Posterior cingulate gyrus (tissue), 11 donors: ENCODE results near the gene FRMPD3.

Source experiments
- DNase-seq, 10 donors: peaks; one replicate each; pipeline versions ENCODE4 v3.0.0 to v3.0.0-alpha.2; 2020 to 2021; ENCODE audit warnings: mixed read lengths in 3 of 10
- intact Hi-C: fragments of 100-400 bp; cut with DNase I; formaldehyde crosslinking; loops from one replicate; pipeline ENCODE4 v1.15.1; 2023

FRMPD3 gene

GRCh38 chrX:107477406-107477805 lies 28.0 kb downstream of the FRMPD3 start:
- no peak for DNase-seq
- intact Hi-C loops, result no loop called here

DNA sequence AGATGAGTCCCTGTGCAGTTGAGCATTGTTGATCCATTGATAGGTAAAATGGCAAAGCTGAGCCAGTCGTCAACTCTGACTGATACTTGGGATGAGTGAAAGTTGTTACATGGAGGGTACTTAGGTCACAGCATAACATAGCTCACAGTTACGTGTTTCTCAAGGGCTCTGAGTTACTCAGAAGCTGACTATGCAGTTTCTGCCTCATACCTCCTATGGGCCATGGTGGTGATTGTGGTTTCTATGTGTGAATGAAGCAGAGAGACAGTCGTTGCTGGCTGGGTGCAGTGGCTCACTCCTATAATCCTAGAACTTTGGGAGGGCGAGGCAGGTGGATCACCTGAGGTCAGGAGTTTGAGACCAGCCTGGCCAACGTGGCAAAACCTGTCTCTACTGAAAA lies 30.8 kb downstream of the FRMPD3 start:
- intact Hi-C loops, result no loop called here
- no peak for DNase-seq

DNA sequence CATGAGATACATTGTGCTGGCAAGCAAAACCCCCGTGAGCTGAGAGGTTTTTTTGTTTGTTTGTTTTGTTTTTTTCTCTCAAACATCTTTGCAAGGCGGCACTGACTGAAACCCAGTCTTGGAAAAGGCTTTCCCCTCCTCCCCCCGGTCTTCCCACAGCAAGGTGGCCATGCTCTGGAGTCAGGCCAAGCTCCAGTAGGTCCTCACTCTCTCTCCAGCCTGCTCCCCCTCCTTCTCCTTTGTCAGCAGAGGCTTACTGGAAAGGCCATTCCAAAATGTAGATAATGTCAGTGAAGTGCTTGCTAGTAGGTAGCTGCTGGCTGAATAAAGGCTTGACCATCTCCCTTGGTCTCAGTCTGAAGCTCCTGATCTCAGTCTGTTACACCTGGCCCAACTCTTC lies 32.6 kb downstream of the FRMPD3 start:
- no peak for DNase-seq
- intact Hi-C loops, result no loop called here

DNA sequence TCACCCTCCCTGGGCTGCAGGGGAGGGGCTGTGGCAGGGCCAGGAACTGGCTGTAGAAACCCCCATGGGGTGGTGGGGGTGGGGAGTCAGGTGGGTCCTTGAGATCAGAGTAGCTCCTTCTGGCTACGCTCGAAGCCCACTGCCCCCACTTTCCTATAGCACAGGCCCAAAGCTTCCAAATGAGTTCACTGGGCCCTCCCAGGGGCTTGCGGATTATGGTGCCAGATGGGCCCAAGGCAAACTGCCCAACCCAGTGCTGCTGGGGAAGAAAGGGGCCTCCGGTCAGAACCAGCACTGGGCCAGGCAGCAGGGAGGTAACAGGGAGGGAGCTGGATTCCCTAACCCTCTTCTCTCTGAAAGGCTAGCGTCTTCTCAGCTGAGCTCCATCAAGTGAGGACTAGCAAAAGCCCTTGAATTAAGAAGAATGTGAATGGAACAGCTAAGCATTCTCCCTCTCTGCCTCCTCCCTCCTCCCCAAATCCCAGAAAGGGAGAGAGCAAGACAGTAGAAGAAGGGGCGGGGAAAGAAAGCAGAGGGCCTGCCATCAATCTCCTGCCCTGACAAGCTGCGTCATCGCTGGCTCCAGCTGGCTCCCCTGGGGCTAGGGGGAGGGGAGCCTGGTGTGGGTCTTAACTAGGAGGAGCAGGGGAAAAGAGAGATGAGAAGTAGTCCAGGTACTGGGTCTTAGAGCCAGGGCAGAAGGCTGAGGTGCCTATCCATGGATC lies 34.7 kb downstream of the FRMPD3 start:
- intact Hi-C loops, result no loop called here
- no peak for DNase-seq

DNA sequence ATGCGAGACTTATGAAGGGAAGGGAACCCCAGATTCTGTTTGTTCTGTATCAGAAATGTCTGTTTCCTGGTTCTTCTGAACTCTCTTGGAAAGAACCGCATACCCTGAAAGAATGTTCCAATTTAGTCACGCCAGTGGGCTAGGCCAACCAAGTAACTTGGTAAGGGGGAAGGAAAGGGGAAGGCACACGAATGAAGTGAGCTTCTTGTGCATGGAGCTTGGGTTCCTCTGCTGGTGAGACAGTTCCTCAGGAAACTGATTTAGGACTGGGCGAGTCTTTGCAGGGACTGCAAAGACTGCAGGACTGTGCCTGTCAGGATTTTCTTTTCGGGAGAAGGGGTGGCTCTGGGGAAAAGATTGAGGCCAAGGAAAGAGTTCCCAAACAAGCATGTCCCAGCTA lies 35.6 kb downstream of the FRMPD3 start:
- DNase-seq, result no peak
- intact Hi-C loops, result no loop called here

DNA sequence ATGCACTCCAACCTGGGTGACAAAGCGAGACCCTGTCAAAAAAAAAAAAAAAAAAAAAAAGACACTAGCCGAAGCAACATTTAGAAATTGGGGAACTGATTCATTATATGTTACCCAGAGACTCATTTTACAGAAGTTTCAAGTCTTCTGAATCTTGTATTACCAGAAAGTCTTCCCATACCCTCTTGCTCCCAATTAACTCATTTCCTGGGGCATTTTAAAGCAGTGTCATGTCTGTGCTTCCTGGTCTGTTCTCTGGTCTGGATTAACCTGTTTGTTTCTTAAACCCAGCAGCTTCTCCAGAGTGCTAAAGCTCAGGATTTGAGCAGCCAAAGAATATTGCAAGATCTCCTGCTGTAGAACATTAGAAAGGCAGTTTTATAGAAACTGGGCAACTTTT lies 43.7 kb downstream of the FRMPD3 start:
- intact Hi-C loops, result no loop called here
- DNase-seq, result no peak

GRCh38 chrX:107496786-107497185 lies 47.3 kb downstream of the FRMPD3 start:
- no peak for DNase-seq
- intact Hi-C loops, result no loop called here
